Endothelial cell of umbilical vein (primary cell): Measurements from ENCODE around the gene ARHGEF1. TPM values are rescaled to one million over a fixed set of nuclear protein-coding genes. Genes with fewer than 3 reads are reported as not detected.
A peak's percentile ranks its signal among the peaks of the same experiment; 100 is the strongest.
"Not testable (repeated sequence)": the region's sequence is repeated elsewhere in the genome, so short reads cannot be mapped to it uniquely, and the experiment has no call there.

Experiments
- BruUV-seq: library from RNA; stranded (reverse); fragments of 400-500 nt; replicated peaks from 2 replicates; lab custom pipeline; 2021; lab: Mats Ljungman, UMichigan
- CTCF ChIA-PET: fragments of 300-600, 350-600 bp; sonication (Branson Sonifier 250); formaldehyde crosslinking; loops from one replicate; lab custom pipeline; 2021; ENCODE audit warnings: antibody characterized with exemption, inconsistent platforms; lab: Charles Lee
- POLR2A ChIA-PET: fragments of 300-600, 350-600 bp; sonication (Branson Sonifier 250); formaldehyde crosslinking; loops from one replicate; lab custom pipeline; 2021; ENCODE audit warnings: antibody characterized with exemption, inconsistent platforms; lab: Charles Lee
- DNase-seq: peaks from one replicate; pipeline ENCODE4 v3.0.0-alpha.2; 2011; ENCODE audit warnings: low read depth, low spot score
- FAIRE-seq: peaks from 2 replicates; lab custom pipeline; 2011; peaks lifted over from hg19 to GRCh38; lab: Jason Lieb, UNC
- H2AFZ ChIP-seq: 2 replicates; pipeline ENCODE4 v1.6.0; 2012; ENCODE audit warnings: low read depth, low read length, control low read depth, inconsistent platforms
- H3K27ac ChIP-seq: 2 replicates; pipeline ENCODE4 v1.5.1; 2011; ENCODE audit warnings: low read depth, mild to moderate bottlenecking, control low read depth, low read length, moderate library complexity; ENCODE audit not compliant: insufficient read depth
- H3K27me3 ChIP-seq, 2 experiments: 2 replicates each; pipeline versions ENCODE4 v1.6.0 to v1.6.1; 2011; ENCODE audit warnings: low read length in 2 of 2, mixed read lengths in 1 of 2; ENCODE audit not compliant: control insufficient read depth in 2 of 2, insufficient read depth in 2 of 2
- H3K36me3 ChIP-seq, 2 experiments: 2 replicates in 1 of 2; 3 replicates in 1 of 2; pipeline ENCODE4 v1.5.1; 2011; ENCODE audit warnings: low read length in 2 of 2, mild to moderate bottlenecking in 1 of 2, moderate library complexity in 1 of 2; ENCODE audit not compliant: control insufficient read depth in 2 of 2, insufficient read depth in 2 of 2; ENCODE audit errors: extremely low read depth in 1 of 2
- H3K4me1 ChIP-seq: 3 replicates; pipeline ENCODE4 v1.5.1; 2011; ENCODE audit warnings: mild to moderate bottlenecking, low read length; ENCODE audit not compliant: control insufficient read depth, insufficient read depth; ENCODE audit errors: extremely low read depth
- H3K4me2 ChIP-seq: 2 replicates; pipeline ENCODE4 v1.6.1; 2011; ENCODE audit warnings: low read length, control low read depth, mixed read lengths; ENCODE audit not compliant: insufficient read depth
- H3K4me3 ChIP-seq, 3 experiments: fragments of 200-600 bp in 1 of 3; sonication (generic), shearing (Covaris generic) in 1 of 3; replicated peaks in 1 of 3; 2 replicates each; pipeline ENCODE4 v1.5.1; 2011 to 2016; ENCODE audit warnings: control low read depth in 3 of 3, low read length in 3 of 3, mild to moderate bottlenecking in 2 of 3, inconsistent platforms in 1 of 3, low read depth in 1 of 3, moderate library complexity in 1 of 3; ENCODE audit not compliant: insufficient read depth in 1 of 3
- H3K79me2 ChIP-seq: 2 replicates; pipeline ENCODE4 v1.6.0; 2012; ENCODE audit warnings: low read length, inconsistent platforms; ENCODE audit not compliant: control insufficient read depth, insufficient read depth
- H3K9ac ChIP-seq: replicated peaks from 2 replicates; pipeline ENCODE3; 2011; ENCODE audit warnings: low read length, control low read depth; ENCODE audit not compliant: insufficient read depth; ENCODE audit errors: extremely low read depth
- H3K9me1 ChIP-seq: replicated peaks from 3 replicates; pipeline ENCODE4 v1.6.0; 2011; ENCODE audit warnings: mild to moderate bottlenecking, low read length; ENCODE audit not compliant: control insufficient read depth, insufficient read depth; ENCODE audit errors: extremely low read depth
- H3K9me3 ChIP-seq: replicated peaks from 2 replicates; pipeline ENCODE4 v1.5.1; 2012; ENCODE audit warnings: low read length, inconsistent platforms; ENCODE audit not compliant: control insufficient read depth, insufficient read depth
- H4K20me1 ChIP-seq: replicated peaks from 2 replicates; pipeline ENCODE3; 2011; ENCODE audit warnings: mild to moderate bottlenecking, low read length; ENCODE audit not compliant: control insufficient read depth, insufficient read depth; ENCODE audit errors: extremely low read depth
- EZH2 ChIP-seq: IDR thresholded peaks from 2 replicates; pipeline ENCODE4 v1.6.1; 2012; ENCODE audit warnings: borderline replicate concordance, low read depth, mild to moderate bottlenecking, moderate library complexity, low read length, inconsistent platforms; ENCODE audit not compliant: severe bottlenecking
- JUN ChIP-seq: IDR thresholded peaks from 2 replicates; pipeline ENCODE4 v1.6.1; 2011; ENCODE audit warnings: borderline replicate concordance, low read depth; ENCODE audit not compliant: insufficient read length, insufficient read depth
- dilution Hi-C: fragments of 300-500 bp; cut with MboI; formaldehyde crosslinking; loops from one replicate; pipeline ENCODE4 v1.15.0; 2019; ENCODE audit warnings: low sequenced_read_pairs; ENCODE audit not compliant: extremely low pct_ligation_motif_present
- intact Hi-C: fragments of 100-400 bp; cut with micrococcal nuclease; formaldehyde crosslinking; loops from one replicate; pipeline ENCODE4 v1.10.0; 2022
- polyA plus RNA-seq, 4 experiments: library from polyadenylated mRNA; depleted of rRNA in 3 of 4; stranded (reverse) in 3 of 4; unstranded in 1 of 4; fragments of >200 nt; gene quantifications; 2 replicates each; pipeline versions ENCODE4 v1.2.1 to v1.2.3, GENCODE V29; 2011 to 2012; ENCODE audit warnings: missing spikeins in 1 of 4
- total RNA-seq: library from RNA; stranded (reverse); gene quantifications from 2 replicates; pipeline ENCODE4 v1.2.3, GENCODE V29; 2021

ARHGEF1 gene
- total and polyA plus RNA-seq, 2 donors (not counting 3 experiments of a cell fraction or from before 2014, with no cell fraction given) = 65.4 to 123 TPM

DNA sequence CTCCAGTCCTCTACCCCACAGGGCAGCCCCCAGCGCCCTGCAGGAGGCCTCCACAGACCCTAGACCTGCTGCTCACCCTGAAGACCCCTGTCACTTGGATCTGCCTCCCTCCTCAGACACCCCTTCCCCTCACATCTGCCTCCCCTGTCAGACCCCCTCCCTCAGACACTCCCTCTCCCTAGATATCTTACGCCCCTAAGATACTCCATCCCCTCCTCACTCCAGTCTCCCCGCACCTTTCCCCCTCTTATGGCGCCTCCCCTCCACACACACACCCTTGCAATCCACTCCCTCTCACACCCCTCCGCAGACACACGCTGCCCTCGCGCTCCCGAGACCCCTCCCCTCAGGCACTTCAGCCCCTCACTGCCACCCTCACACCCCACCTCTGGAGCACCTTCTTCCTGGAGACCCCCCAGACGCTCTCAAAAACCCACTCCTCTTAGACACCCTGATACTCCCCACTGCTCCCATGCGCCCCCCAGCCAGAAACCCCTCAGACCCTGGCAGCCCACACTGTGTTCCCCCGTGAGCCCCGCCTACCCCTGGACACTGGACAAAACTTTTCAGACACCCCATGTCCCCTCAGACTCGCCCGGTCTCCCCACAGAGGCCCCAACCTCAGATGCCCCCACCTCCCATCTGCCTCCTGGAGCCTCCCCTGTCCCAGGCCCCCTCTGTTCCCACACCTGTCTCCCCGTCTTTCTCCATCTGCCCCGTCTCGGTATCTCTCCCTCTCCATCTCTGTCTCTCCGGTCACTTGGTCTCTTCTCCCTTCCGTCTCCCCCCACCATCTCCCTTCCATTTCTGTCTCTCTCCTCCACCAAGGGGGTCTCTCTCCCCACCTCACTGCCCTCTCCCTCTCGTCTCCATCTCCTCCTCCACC is 30.8 kb downstream of the ARHGEF1 start:
- Histone ChIP-seq H3K4me2 (no peak overlapping the region), H3K79me2 (no peaks in the 10 kb centered on the region), H3K4me3 (no peak overlapping the region), H3K36me3 (no peaks in the 10 kb centered on the region), H2AFZ (no peak overlapping the region), H3K4me1 (no peaks in the 10 kb centered on the region), H3K27ac (no peak overlapping the region), H3K9me3 (no peaks in the 10 kb centered on the region), H3K9me1 (no peaks in the 10 kb centered on the region), H3K9ac (no peak overlapping the region), H3K27me3 (peaks cover 47 to 59% of the 10 kb centered on the region in 2 experiments), H4K20me1 (no peaks in the 10 kb centered on the region)
- CTCF ChIA-PET = no interaction called here
- no peak for FAIRE-seq
- DNase-seq = no peak
- BruUV-seq = no TSS peak
- dilution Hi-C loops (no loop called here), intact Hi-C loops (no loop called here)
- POLR2A ChIA-PET = no interaction called here
- TF ChIP-seq JUN = no peak
- peak; percentile 47 for TF ChIP-seq EZH2

DNA sequence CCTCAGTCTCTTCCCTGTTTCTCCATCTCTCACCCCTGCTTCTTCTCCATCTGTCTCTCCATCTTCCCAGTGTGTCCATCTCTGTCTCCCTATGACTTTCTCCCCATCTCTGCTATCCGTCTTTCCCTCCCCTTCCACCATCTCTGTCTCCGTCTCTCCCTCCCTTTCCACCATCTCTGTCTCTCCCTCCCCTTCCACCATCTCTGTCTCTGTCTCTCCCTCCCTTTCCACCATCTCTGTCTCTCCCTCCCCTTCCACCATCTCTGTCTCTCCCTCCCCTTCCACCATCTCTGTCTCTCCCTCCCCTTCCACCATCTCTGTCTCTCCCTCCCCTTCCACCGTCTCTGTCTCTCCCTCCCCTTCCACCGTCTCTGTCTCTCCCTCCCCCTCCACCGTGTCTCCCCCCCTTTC is 31.4 kb downstream of the ARHGEF1 start:
- H3K4me2 ChIP-seq, H2AFZ ChIP-seq, POLR2A ChIA-PET, FAIRE-seq, BruUV-seq, H3K27ac ChIP-seq, H4K20me1 ChIP-seq, dilution Hi-C loops, CTCF ChIA-PET, H3K36me3 ChIP-seq, H3K9me3 ChIP-seq, H3K4me3 ChIP-seq, H3K9ac ChIP-seq, DNase-seq, H3K4me1 ChIP-seq, H3K9me1 ChIP-seq, H3K79me2 ChIP-seq, intact Hi-C loops: not testable (repeated sequence)
- H3K27me3 ChIP-seq = peaks cover 48 to 59% of the 10 kb centered on the region in 2 experiments
